Activated CD4-positive, alpha-beta T cell treated with anti-CD3 and anti-CD28 coated beads for 48 hours (primary cell): ENCODE measurements around the gene ATXN7L2.

Experiments used
- DNase-seq: peaks from one replicate; pipeline ENCODE4 v3.0.0-alpha.2; 2020

The ATXN7L2 gene

GRCh38 chr1:109527846-109528695 is 44.4 kb downstream of the ATXN7L2 start:
- no peak for DNase-seq

DNA sequence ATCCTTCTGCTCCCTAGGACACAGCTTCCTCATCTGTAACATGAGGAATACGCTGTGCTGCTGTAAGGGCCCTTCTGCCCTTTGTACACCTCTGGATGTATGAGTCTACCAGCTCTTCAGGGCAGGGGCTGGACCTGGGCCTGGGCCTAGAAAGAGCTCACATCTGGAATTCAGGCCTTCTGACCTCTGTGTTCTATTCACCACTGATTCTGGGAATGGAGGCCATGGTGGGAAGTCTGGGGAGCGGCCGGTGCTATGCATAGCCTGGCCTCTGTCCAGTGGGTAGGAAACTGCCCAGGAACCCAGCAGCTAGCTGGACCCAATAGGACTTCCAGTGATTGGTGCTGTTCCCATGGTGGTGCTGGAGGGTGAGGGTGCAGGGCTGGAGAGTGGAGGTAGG is 45.0 kb downstream of the ATXN7L2 start:
- no peak for DNase-seq

DNA sequence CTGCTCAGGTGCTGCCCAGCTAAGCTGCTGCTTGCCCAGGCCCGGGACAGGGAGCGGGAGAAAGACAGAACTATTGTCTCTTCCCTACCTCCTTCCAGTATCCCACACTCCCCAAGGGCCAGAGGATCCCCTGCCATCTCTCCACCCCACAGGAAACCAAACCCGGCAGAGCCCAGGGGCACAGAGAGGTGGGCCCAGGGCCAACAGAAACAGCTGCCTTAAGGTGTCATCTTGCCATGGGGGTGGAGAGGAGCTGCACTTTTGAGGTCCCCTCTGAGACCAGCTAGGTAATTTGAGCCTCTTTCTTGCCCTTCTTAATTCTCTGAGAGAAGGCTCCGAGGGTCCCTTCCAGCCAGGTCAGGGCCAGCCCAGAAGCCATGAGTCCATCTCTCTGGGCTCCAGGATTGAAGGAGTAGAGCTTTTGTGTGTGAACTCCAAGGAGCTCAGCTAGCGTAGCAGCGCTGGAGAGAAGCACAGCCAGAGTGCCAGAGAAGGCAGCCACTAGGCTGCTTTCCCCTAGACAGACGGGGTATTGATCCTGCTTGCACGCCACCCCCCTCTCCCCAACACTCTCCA is 46.3 kb downstream of the ATXN7L2 start:
- DNase-seq: no peak

- no peak for DNase-seq
These were observed 46.9 kb downstream of the ATXN7L2 start for GRCh38 chr1:109530457-109531087.

DNA sequence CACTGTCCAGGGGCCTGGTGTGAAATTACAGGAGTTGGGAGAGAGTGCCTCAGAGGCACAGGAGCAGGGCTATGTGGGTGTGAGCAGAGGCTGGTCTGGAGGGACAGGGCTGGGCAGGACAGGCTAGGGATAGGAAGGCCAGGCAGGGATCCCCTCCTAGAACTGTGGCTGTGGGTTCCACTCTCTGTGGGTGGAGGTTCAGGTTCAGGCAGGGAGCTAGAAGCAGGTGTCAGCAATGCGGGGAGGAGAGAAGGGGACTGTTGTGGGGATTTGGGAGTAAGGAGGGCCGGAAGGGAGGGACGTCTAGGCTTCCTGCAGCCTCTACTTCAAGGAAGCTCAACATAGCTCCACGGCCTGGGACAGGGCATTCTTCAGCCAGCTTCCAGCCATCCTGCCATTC is 47.7 kb downstream of the ATXN7L2 start:
- DNase-seq: no peak

DNA sequence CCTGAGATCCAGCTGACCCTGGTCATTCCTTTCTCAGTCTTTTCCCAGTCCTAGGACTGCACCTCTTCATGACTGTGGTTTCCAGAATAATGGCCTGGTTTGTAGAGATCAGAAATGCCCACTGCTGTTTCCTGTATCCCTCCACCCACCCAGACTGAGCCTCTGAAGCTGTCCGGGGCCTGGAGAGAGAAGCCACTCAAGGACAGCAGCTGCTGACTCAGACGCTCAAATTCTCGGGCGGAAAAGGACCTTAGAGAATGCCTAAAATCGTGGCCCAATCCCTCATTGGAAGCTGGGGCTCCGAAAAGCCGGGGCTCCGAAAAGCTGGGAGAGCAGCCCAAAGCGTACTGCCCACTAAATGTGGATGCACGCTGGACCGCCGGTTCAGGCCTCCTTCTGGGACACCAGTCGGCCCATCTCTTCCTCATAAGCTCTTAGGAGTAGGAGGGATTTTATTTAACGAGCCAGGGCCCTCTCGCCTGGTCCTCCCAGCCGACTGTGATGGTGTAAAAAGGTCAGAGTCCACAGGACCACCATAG is 48.2 kb downstream of the ATXN7L2 start:
- DNase-seq: no peak

GRCh38 chr1:109532365-109533136 is 48.8 kb downstream of the ATXN7L2 start:
- peak; percentile 94 for DNase-seq

GRCh38 chr1:109534307-109534858 is 50.7 kb downstream of the ATXN7L2 start:
- no peak for DNase-seq

- DNase-seq: no peak
These were observed 51.8 kb downstream of the ATXN7L2 start for GRCh38 chr1:109535481-109535880.

DNA sequence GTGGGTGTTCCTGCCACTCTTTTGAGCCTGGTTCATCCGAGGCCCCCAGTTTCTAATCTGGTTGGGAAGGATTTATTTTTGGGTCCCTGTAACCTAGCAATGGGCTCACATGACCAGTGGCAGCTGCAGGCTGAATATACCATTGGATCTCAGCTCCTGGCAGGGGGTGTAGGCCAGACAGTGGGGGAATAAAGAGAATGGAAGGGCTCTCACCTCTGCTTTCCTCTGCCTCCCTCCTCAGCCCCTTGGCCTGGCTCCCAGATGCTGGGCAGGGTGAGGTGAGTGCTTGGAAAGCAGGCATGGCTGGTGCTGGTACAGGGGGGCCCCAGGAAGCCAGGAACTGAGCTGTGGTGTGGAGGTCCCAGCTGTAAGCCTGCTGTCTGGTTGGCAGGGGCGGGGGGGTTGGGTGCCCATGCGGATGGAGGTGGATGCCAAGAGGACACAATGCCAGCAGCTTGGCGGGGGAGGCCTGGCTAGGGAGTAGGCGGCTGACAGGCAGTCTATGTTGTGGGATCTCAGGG is 52.3 kb downstream of the ATXN7L2 start:
- no peak for DNase-seq

DNA sequence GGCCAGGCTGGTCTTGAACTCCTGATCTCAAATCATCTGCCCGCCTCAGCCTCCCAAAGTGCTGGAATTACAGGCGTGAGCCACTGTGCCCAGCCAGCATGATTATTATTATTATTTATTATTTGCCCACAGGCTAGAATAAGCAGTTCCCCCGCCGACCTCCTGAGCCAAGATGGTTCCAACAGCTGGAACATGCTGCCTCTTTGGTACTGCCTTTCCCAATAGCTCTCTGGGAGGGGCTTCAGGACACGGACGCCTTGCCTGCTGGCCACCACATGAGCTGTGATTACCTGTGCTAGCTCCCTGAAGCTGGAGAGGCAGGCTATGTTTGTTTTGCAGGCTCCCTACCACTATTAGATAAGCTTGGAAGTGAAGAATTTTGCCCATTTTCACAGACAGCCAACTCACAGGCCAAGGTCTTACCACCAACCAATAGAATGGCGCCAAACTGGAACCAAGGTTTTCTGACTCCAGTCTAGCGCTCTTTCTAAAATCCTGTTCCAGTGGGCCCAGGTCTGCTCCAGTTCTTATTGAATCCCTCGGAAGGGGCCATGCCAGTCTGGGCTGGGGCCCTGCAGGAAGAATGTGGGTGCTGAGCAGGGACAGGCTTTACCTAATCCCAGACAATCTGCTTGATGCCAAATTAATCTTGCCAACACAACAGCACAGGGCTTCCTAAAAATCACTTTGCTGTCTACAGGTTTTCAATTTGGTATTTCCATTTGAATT is 53.9 kb downstream of the ATXN7L2 start:
- DNase-seq: no peak

DNA sequence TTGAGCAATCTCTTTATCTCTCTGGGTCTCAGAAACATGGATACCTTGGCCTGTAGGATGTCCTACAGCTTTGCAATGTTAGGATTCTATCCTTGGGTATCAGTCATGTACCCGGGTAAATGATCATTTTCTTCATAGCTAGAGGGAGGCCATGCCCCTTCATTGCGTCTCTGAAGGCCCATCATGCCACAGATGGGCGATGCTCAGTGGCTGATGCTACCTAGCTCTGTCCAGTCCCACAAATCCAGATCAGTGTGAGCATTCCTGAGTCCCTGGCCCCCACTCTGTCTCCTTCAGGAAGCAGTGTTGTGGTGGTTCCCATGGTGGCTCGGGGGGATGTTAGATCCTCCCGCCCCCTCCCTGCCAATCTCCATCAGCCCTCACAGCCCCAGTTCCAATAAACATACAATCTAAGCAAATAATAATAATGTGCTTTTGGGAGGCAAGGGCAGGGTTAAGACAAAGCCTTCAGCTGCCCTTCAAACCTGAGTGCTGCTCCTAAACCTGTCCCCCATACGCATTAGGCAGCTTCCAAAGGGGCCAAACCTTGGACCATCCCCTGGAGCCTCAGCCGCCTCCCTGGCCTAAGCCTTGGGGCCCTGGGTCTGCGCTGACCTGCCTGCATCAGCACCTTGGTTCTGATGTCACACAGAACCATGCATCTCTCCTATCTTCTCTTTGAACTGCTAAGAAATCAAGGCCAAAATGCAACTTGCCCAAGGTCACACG is 55.3 kb downstream of the ATXN7L2 start:
- DNase-seq: no peak

DNA sequence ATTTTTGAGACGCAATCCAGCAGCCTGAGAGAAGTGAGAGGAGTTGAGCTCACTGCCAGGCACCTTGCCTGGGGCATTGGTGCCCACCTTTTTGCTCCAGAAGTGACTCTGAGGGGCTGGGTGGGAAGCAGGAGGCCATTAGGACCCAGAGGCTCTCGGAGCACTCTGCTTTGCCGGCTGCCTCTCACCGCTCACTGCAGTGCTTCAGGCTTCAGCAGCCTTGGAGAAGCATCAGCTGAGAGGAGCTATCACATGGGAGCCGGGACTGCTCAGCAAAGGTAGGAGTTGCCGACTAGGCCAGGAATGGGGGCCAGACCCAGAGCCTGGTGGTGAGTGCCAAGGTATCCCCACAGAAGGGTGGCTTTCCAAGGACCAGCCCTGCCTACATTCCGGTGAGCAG is 56.0 kb downstream of the ATXN7L2 start, which contains the start of gene GPR61:
TSS of gene GPR61 (plus strand) at position 197 of the 400 bp plus-strand sequence. CDS start 3,151 bp downstream, outside the sequence.
- no peak for DNase-seq

DNA sequence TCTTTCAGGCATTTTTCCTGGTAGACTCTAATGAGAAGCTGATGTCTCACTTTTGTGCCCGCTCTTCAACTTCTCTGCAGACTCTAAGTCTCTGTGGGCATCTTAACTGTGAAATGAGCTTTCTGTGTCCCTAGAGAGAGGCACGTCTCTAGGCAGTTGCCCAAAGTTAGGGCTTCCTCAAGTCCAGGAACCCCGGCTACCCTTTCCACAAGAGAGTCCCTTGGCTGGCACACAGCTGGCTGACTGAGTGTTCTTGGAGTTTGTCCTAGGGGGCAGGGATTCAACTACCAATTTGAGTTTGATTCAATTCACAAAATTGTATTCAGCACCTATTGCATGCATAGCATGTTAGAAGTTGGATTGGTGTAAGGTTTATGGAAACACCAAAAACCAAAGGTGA is 57.4 kb downstream of the ATXN7L2 start:
- DNase-seq: no peak
